Activated CD4-positive, alpha-beta T cell treated with anti-CD3 and anti-CD28 coated beads for 48 hours (primary cell): ENCODE data around the gene SGCD.

ENCODE experiments used
- DNase-seq: peaks from one replicate; pipeline ENCODE4 v3.0.0-alpha.2; 2020

The SGCD gene

GRCh38 chr5:156706631-156707030 lies 379.7 kb downstream of the SGCD start:
- DNase-seq, result no peak

- DNase-seq, result no peak
These were observed 380.8 kb downstream of the SGCD start for GRCh38 chr5:156707750-156708149.

GRCh38 chr5:156715287-156715686 lies 388.3 kb downstream of the SGCD start:
- no peak for DNase-seq

GRCh38 chr5:156716591-156717380 lies 389.8 kb downstream of the SGCD start:
- DNase-seq, result no peak

GRCh38 chr5:156718985-156719384 lies 392.0 kb downstream of the SGCD start:
- DNase-seq, result no peak

GRCh38 chr5:156722358-156722757 lies 395.4 kb downstream of the SGCD start:
- no peak for DNase-seq

GRCh38 chr5:156735477-156735876 lies 408.5 kb downstream of the SGCD start:
- DNase-seq, result no peak

GRCh38 chr5:156741516-156741915 lies 414.6 kb downstream of the SGCD start:
- DNase-seq, result no peak

GRCh38 chr5:156753846-156754245 lies 426.9 kb downstream of the SGCD start:
- DNase-seq, result peak; percentile 11

GRCh38 chr5:156755421-156756087 lies 428.6 kb downstream of the SGCD start:
- DNase-seq, result no peak

- no peak for DNase-seq
These were observed 431.2 kb downstream of the SGCD start for GRCh38 chr5:156758011-156758791.

GRCh38 chr5:156759156-156759555 lies 432.2 kb downstream of the SGCD start:
- no peak for DNase-seq

GRCh38 chr5:156762771-156763170 lies 435.8 kb downstream of the SGCD start:
- DNase-seq, result no peak

GRCh38 chr5:156764176-156764971 lies 437.4 kb downstream of the SGCD start:
- no peak for DNase-seq

GRCh38 chr5:156774273-156774672 lies 447.3 kb downstream of the SGCD start:
- DNase-seq, result no peak

- DNase-seq, result no peak
These were observed 451.3 kb downstream of the SGCD start for GRCh38 chr5:156778139-156778706.

GRCh38 chr5:156778752-156779151 lies 451.8 kb downstream of the SGCD start:
- no peak for DNase-seq

- no peak for DNase-seq
These were observed 452.5 kb downstream of the SGCD start for GRCh38 chr5:156779436-156779835.

- DNase-seq, result no peak
These were observed 456.1 kb downstream of the SGCD start for GRCh38 chr5:156783092-156783491.

- no peak for DNase-seq
These were observed 467.7 kb downstream of the SGCD start for GRCh38 chr5:156794687-156795086.

- DNase-seq, result no peak
These were observed 471.2 kb downstream of the SGCD start for GRCh38 chr5:156798201-156798600.

- DNase-seq, result no peak
These were observed 472.2 kb downstream of the SGCD start for GRCh38 chr5:156799171-156799570.
